Neural progenitor cell (in vitro differentiated cells): Measurements from ENCODE around the gene KDM5C.

Source experiments
- CTCF ChIP-seq: fragments of 200-600 bp; sonication (generic); IDR thresholded peaks from 2 replicates; pipeline ENCODE4 v1.5.1; 2017; ENCODE audit warnings: antibody characterized with exemption, mild to moderate bottlenecking
- EZH2 ChIP-seq: fragments of 200-600 bp; sonication (generic); IDR thresholded peaks from 2 replicates; pipeline ENCODE4 v1.6.1; 2017; ENCODE audit warnings: antibody characterized with exemption, mild to moderate bottlenecking, moderate library complexity

GRCh38 chrX:53247928-53248327, 22.9 kb upstream of the KDM5C start:
- TF ChIP-seq CTCF (no peak), EZH2 (no peak)
